H1 (cell line): ENCODE results near the gene LMAN2. TPM values are rescaled to one million over a fixed set of nuclear protein-coding genes. Genes with fewer than 3 reads are reported as not detected.

Source experiments
- CTCF ChIA-PET: fragments of 300-600 bp; sonication (Branson Sonifier 250); formaldehyde crosslinking; loops from one replicate; lab custom pipeline; 2021; ENCODE audit not compliant: partially characterized antibody; lab: Charles Lee
- POLR2A ChIA-PET: fragments of 300-600 bp; sonication (Branson Sonifier 250); formaldehyde crosslinking; loops from one replicate; lab custom pipeline; 2021; ENCODE audit warnings: inconsistent platforms; ENCODE audit not compliant: partially characterized antibody; lab: Charles Lee
- DNase-seq, 2 experiments: peaks; one replicate each; pipeline versions ENCODE4 v3.0.0 to v3.0.0-alpha.2; 2010 to 2022; ENCODE audit warnings: low spot score in 2 of 2, low read depth in 1 of 2, mixed read lengths in 1 of 2
- FAIRE-seq: peaks from 2 replicates; lab custom pipeline; 2011; peaks lifted over from hg19 to GRCh38; lab: Jason Lieb, UNC
- H2AFZ ChIP-seq: 2 replicates; pipeline ENCODE4 v1.8.1; 2012; ENCODE audit warnings: low read length, inconsistent platforms
- H2AK5ac ChIP-seq: 2 replicates; pipeline ENCODE4 v1.6.1; 2013; ENCODE audit warnings: low read depth, low read length
- H2BK120ac ChIP-seq: replicated peaks from 2 replicates; pipeline ENCODE3; 2013; ENCODE audit warnings: low read depth, low read length, inconsistent platforms
- H2BK12ac ChIP-seq: 2 replicates; pipeline ENCODE4 v1.6.1; 2013; ENCODE audit warnings: low read depth, low read length
- H2BK15ac ChIP-seq: 2 replicates; pipeline ENCODE4 v1.6.1; 2013; ENCODE audit warnings: low read length
- H2BK20ac ChIP-seq: 2 replicates; pipeline ENCODE4 v1.6.1; 2013; ENCODE audit warnings: low read length
- H2BK5ac ChIP-seq: 2 replicates; pipeline ENCODE4 v1.6.1; 2013; ENCODE audit warnings: low read depth, low read length
- H3K14ac ChIP-seq: 2 replicates; pipeline ENCODE4 v1.6.1; 2013; ENCODE audit warnings: inconsistent platforms; ENCODE audit not compliant: insufficient read length
- H3K18ac ChIP-seq: 2 replicates; pipeline ENCODE4 v1.6.1; 2013; ENCODE audit warnings: low read length; ENCODE audit errors: extremely low read depth
- H3K23ac ChIP-seq: 2 replicates; pipeline ENCODE4 v1.6.1; 2013; ENCODE audit warnings: inconsistent platforms; ENCODE audit not compliant: insufficient read length
- H3K23me2 ChIP-seq: 2 replicates; pipeline ENCODE4 v1.6.1; 2013; ENCODE audit warnings: low read depth, low read length
- H3K27ac ChIP-seq: 2 replicates; pipeline ENCODE4 v1.6.1; 2011; ENCODE audit warnings: low read depth, low read length, inconsistent platforms
- H3K27me3 ChIP-seq, 4 experiments: replicated peaks in 1 of 4; 1 replicate in 1 of 4; 2 replicates in 3 of 4; pipeline versions ENCODE4 v1.6.1 to v1.8.1; 2011 to 2013; ENCODE audit warnings: low read length in 3 of 4, mild to moderate bottlenecking in 3 of 4, inconsistent platforms in 2 of 4, mixed read lengths in 2 of 4, moderate library complexity in 1 of 4; ENCODE audit not compliant: control insufficient read depth in 3 of 4, insufficient read depth in 3 of 4; ENCODE audit errors: extremely low read depth in 1 of 4
- H3K36me3 ChIP-seq, 4 experiments: 2 replicates each; pipeline versions ENCODE4 v1.6.1 to v1.8.1; 2011 to 2013; ENCODE audit warnings: mild to moderate bottlenecking in 4 of 4, low read length in 3 of 4, moderate library complexity in 2 of 4, control low read depth in 1 of 4, inconsistent platforms in 1 of 4; ENCODE audit not compliant: insufficient read depth in 4 of 4, control insufficient read depth in 2 of 4
- H3K4ac ChIP-seq: replicated peaks from 2 replicates; pipeline ENCODE3; 2013; ENCODE audit warnings: low read length, low read depth, mixed read lengths, inconsistent platforms; ENCODE audit not compliant: insufficient read length
- H3K4me1 ChIP-seq, 4 experiments: replicated peaks in 1 of 4; 1 replicate in 1 of 4; 2 replicates in 3 of 4; pipeline versions ENCODE4 v1.6.1 to v1.8.1; 2011 to 2013; ENCODE audit warnings: low read length in 3 of 4, inconsistent platforms in 2 of 4, mixed read lengths in 1 of 4; ENCODE audit not compliant: insufficient read depth in 4 of 4, control insufficient read depth in 3 of 4
- H3K4me2 ChIP-seq, 2 experiments: 2 replicates each; pipeline versions ENCODE4 v1.6.1 to v1.8.1; 2011 to 2013; ENCODE audit warnings: low read depth in 2 of 2, low read length in 2 of 2, control low read depth in 1 of 2, inconsistent platforms in 1 of 2, mild to moderate bottlenecking in 1 of 2; ENCODE audit not compliant: insufficient read depth in 1 of 2
- H3K4me3 ChIP-seq, 4 experiments: fragments of 200-600, 300-600 bp in 1 of 4; sonication (generic), shearing (Covaris generic), sonication (Bioruptor Twin) in 1 of 4; 2 replicates each; pipeline versions ENCODE4 v1.5.1 to v1.8.1; 2011 to 2016; ENCODE audit warnings: low read length in 4 of 4, low read depth in 3 of 4, control low read depth in 2 of 4, inconsistent platforms in 2 of 4, mild to moderate bottlenecking in 2 of 4, mixed read lengths in 1 of 4, moderate library complexity in 1 of 4; ENCODE audit not compliant: insufficient read depth in 2 of 4; ENCODE audit errors: extremely low read depth in 1 of 4
- H3K56ac ChIP-seq: replicated peaks from 2 replicates; pipeline ENCODE3; 2013; ENCODE audit warnings: low read depth, mild to moderate bottlenecking, mixed read lengths, low read length, inconsistent platforms; ENCODE audit not compliant: insufficient read length
- H3K79me1 ChIP-seq: 2 replicates; pipeline ENCODE4 v1.6.1; 2013; ENCODE audit warnings: low read depth, low read length, control low read depth
- H3K79me2 ChIP-seq, 2 experiments: 2 replicates each; pipeline versions ENCODE4 v1.6.1 to v1.8.1; 2012 to 2013; ENCODE audit warnings: low read length in 2 of 2, mild to moderate bottlenecking in 2 of 2, inconsistent platforms in 1 of 2; ENCODE audit not compliant: insufficient read depth in 2 of 2, control insufficient read depth in 1 of 2
- H3K9ac ChIP-seq, 4 experiments: replicated peaks in 1 of 4; 1 replicate in 1 of 4; 2 replicates in 3 of 4; pipeline versions ENCODE4 v1.6.1 to v1.8.1; 2011 to 2013; ENCODE audit warnings: low read depth in 3 of 4, low read length in 3 of 4, control low read depth in 2 of 4, mild to moderate bottlenecking in 2 of 4, moderate library complexity in 2 of 4, inconsistent platforms in 1 of 4; ENCODE audit errors: extremely low read depth in 1 of 4
- H3K9me3 ChIP-seq, 2 experiments: 2 replicates each; pipeline versions ENCODE4 v1.6.1 to v1.8.1; 2012 to 2013; ENCODE audit warnings: mild to moderate bottlenecking in 2 of 2, moderate library complexity in 2 of 2, control low read depth in 1 of 2, inconsistent platforms in 1 of 2, low read depth in 1 of 2, low read length in 1 of 2, mixed read lengths in 1 of 2; ENCODE audit not compliant: insufficient read depth in 2 of 2
- H4K20me1 ChIP-seq, 2 experiments: replicated peaks in 1 of 2; 2 replicates each; pipeline versions ENCODE3 to v1.8.1; 2011 to 2013; ENCODE audit warnings: inconsistent platforms in 2 of 2, low read length in 2 of 2, mild to moderate bottlenecking in 1 of 2; ENCODE audit not compliant: insufficient read depth in 2 of 2, control insufficient read depth in 1 of 2
- H4K5ac ChIP-seq: 2 replicates; pipeline ENCODE4 v1.6.1; 2013; ENCODE audit warnings: low read length, low read depth, mixed read lengths, inconsistent platforms; ENCODE audit not compliant: insufficient read length
- H4K8ac ChIP-seq: 2 replicates; pipeline ENCODE4 v1.8.0; 2013; ENCODE audit warnings: mild to moderate bottlenecking, moderate library complexity, low read length, inconsistent platforms; ENCODE audit not compliant: insufficient read depth; ENCODE audit errors: extremely low read depth
- H4K91ac ChIP-seq: replicated peaks from 2 replicates; pipeline ENCODE3; 2013; ENCODE audit warnings: low read length, mixed read lengths, inconsistent platforms; ENCODE audit not compliant: insufficient read length
- BRCA1 ChIP-seq: IDR thresholded peaks from 2 replicates; pipeline ENCODE4 v1.6.1; 2012; ENCODE audit warnings: low read depth, low read length, improper control_type of control experiment
- CEBPB ChIP-seq: IDR thresholded peaks from 2 replicates; pipeline ENCODE4 v1.6.1; 2012; ENCODE audit warnings: low read depth, low read length
- CTBP2 ChIP-seq: IDR thresholded peaks from 2 replicates; pipeline ENCODE4 v1.7.0; 2011; ENCODE audit warnings: borderline replicate concordance, mild to moderate bottlenecking, moderate library complexity, mixed read lengths, low read length; ENCODE audit not compliant: insufficient read depth, insufficient read length
- GTF2F1 ChIP-seq: IDR thresholded peaks from 2 replicates; pipeline ENCODE4 v1.6.1; 2012; ENCODE audit warnings: low read depth, low read length, improper control_type of control experiment, borderline replicate concordance
- JUND ChIP-seq: IDR thresholded peaks from 2 replicates; pipeline ENCODE4 v1.6.1; 2011; ENCODE audit warnings: mild to moderate bottlenecking, improper control_type of control experiment, low read length
- KDM4A ChIP-seq: IDR thresholded peaks from one replicate; pipeline ENCODE4 v1.7.1; 2012; ENCODE audit warnings: low read depth, mild to moderate bottlenecking, moderate library complexity, low read length, inconsistent platforms; ENCODE audit not compliant: severe bottlenecking
- SIRT6 ChIP-seq: IDR thresholded peaks from one replicate; pipeline ENCODE4 v1.7.1; 2012; ENCODE audit warnings: low read length, inconsistent platforms
- SP4 ChIP-seq: IDR thresholded peaks from 2 replicates; pipeline ENCODE4 v1.6.1; 2012; ENCODE audit warnings: low read length, inconsistent platforms
- WGBS, 2 experiments: shearing (Covaris generic) in 1 of 2; methylation state at CpG; one replicate each; pipeline versions ENCODE4 v1.1.6 to v1.1.7; 2013 to 2015; ENCODE audit warnings: low lambda C conversion rate in 2 of 2, mixed read lengths in 2 of 2, inconsistent platforms in 1 of 2, low coverage in 1 of 2, missing lambda C conversion rate in 1 of 2; ENCODE audit not compliant: insufficient replicate concordance in 2 of 2, insufficient coverage in 1 of 2, insufficient read length in 1 of 2; ENCODE audit errors: extremely low coverage in 1 of 2, missing lambda C conversion rate in 1 of 2; 5-methylcytosine and 5-hydroxymethylcytosine counted together
- polyA plus RNA-seq, 7 experiments: library from polyadenylated mRNA; depleted of rRNA in 3 of 7; stranded (reverse) in 5 of 7; unstranded in 2 of 7; fragments of >200 nt in 5 of 7; fragments of 200-250 nt in 2 of 7; gene quantifications; 1 replicate in 5 of 7; 2 replicates in 1 of 7; 4 replicates in 1 of 7; pipeline versions ENCODE4 v1.2.1 to v1.2.3, GENCODE V29; 2011 to 2013; ENCODE audit warnings: missing spikeins in 2 of 7, mixed read lengths in 2 of 7
- total RNA-seq: library from RNA; stranded (reverse); fragmentation: NEBNext Ultra II Directional; extraction: Animal tissue kit (Norgen Biotek cat#: 25700); gene quantifications from 2 replicates; pipeline ENCODE4 v1.2.1, GENCODE V29; 2021
- TF ChIP-seq, protein P1 (sequence below): IDR thresholded peaks from 2 replicates; pipeline ENCODE4 v1.6.1; 2012; ENCODE audit warnings: low read length, inconsistent platforms
- TF ChIP-seq, protein P2 (sequence below), 3 experiments: IDR thresholded peaks; 1 replicate in 2 of 3; 2 replicates in 1 of 3; pipeline versions ENCODE4 v1.5.1 to v1.6.1; 2011; ENCODE audit warnings: low read length in 3 of 3, mild to moderate bottlenecking in 3 of 3, inconsistent platforms in 2 of 3, low read depth in 1 of 3, moderate library complexity in 1 of 3; ENCODE audit not compliant: insufficient read depth in 1 of 3; ENCODE audit errors: control extremely low read depth in 1 of 3

LMAN2 gene
- total and polyA plus RNA-seq, 2 of the 8 experiments (the other 6 are each of a cell fraction or from before 2014, with no cell fraction given) = 116 to 225 TPM

DNA sequence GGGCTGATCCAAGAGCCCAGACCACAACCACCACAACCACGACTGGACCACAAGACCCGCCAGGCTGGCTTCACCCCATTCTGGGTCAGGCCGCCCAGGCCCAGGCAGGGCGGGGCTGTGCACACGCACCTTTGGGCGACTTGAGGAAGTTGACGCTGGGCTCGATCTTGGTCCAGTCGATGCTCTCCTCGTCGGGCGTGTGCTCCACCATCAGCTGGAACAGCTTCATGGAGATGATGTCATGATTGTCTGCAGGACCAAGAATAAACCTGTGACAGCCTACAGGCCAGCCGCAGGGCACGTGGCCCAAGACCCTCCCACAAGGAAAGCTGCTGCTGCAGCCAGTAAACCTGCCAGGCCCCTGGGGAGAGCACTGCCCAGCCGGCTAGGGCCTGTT is 17.3 kb downstream of the LMAN2 start:
- Histone ChIP-seq H3K36me3 (peaks cover 22 to 37% (median 34%) of the 10 kb centered on the region in 4 experiments), H3K9ac (no peak overlapping the region)
- TF ChIP-seq KDM4A (no peak), BRCA1 (no peak), SP4 (no peak), SIRT6 (no peak), CTBP2 (no peak), JUND (no peak), GTF2F1 (no peak), CEBPB (no peak)
- TF ChIP-seq, protein P1, sequence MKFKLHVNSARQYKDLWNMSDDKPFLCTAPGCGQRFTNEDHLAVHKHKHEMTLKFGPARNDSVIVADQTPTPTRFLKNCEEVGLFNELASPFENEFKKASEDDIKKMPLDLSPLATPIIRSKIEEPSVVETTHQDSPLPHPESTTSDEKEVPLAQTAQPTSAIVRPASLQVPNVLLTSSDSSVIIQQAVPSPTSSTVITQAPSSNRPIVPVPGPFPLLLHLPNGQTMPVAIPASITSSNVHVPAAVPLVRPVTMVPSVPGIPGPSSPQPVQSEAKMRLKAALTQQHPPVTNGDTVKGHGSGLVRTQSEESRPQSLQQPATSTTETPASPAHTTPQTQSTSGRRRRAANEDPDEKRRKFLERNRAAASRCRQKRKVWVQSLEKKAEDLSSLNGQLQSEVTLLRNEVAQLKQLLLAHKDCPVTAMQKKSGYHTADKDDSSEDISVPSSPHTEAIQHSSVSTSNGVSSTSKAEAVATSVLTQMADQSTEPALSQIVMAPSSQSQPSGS = no peak
- TF ChIP-seq, protein P2, sequence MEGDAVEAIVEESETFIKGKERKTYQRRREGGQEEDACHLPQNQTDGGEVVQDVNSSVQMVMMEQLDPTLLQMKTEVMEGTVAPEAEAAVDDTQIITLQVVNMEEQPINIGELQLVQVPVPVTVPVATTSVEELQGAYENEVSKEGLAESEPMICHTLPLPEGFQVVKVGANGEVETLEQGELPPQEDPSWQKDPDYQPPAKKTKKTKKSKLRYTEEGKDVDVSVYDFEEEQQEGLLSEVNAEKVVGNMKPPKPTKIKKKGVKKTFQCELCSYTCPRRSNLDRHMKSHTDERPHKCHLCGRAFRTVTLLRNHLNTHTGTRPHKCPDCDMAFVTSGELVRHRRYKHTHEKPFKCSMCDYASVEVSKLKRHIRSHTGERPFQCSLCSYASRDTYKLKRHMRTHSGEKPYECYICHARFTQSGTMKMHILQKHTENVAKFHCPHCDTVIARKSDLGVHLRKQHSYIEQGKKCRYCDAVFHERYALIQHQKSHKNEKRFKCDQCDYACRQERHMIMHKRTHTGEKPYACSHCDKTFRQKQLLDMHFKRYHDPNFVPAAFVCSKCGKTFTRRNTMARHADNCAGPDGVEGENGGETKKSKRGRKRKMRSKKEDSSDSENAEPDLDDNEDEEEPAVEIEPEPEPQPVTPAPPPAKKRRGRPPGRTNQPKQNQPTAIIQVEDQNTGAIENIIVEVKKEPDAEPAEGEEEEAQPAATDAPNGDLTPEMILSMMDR (IDR thresholded peaks at IDR 0.05; ENCODE audit: control extremely low read depth in 1 of 3, insufficient read depth in 1 of 3, low read depth in 1 of 3, low read length in 3 of 3) = no peak

More for the DNA sequence above, 17.3 kb downstream of the LMAN2 start:
- no peak for FAIRE-seq
- Histone ChIP-seq H3K4me3 (no peak overlapping the region), H3K4me2 (no peak overlapping the region), H2BK20ac (no peak overlapping the region), H4K91ac (no peak overlapping the region), H2BK12ac (no peak overlapping the region), H3K4me1 (peaks cover 0 to 4% (median 2%) of the 10 kb centered on the region in 4 experiments; a peak in 4 of 7 replicates), H4K20me1 (peaks cover 0 to 14% of the 10 kb centered on the region in 2 experiments), H3K27ac (no peak overlapping the region), H2BK120ac (no peak overlapping the region), H4K5ac (no peak overlapping the region), H3K14ac (no peak overlapping the region), H3K9me3 (no peaks in the 10 kb centered on the region), H2BK5ac (no peak overlapping the region), H3K4ac (no peak overlapping the region), H3K56ac (no peak overlapping the region), H2AK5ac (no peak overlapping the region), H3K23me2 (no peaks in the 10 kb centered on the region), H3K18ac (no peak overlapping the region), H3K79me1 (peaks cover 4% of the 10 kb centered on the region; the same call in 1 of the 2 replicates), H3K79me2 (no peaks in the 10 kb centered on the region; a peak in 1 of 4 replicates), H2BK15ac (no peak overlapping the region), H3K27me3 (no peaks in the 10 kb centered on the region), H4K8ac (no peak overlapping the region), H3K23ac (no peak overlapping the region), H2AFZ (no peak overlapping the region)
- WGBS, 2 experiments = 92% methylated on average over 15 of the region's 15 CpGs; no CpG with 5 or more reads in 1 of the 2 experiments
- ChIA-PET CTCF (interaction anchor here (0.5 to 10.3 kb wide), 6 partner anchors 10 to 1659 kb away, joined by 3 to 100 read pairs (median 7); no protein-coding TSS in a partner anchor), POLR2A (no interaction called here)
- DNase-seq = no peak
